Stimulated activated CD8-positive, alpha-beta memory T cell treated with anti-CD3 and anti-CD28 coated beads, Interleukin-12 subunit alpha, Interleukin-12 subunit beta, amount 100 ng/mL, for 24 hours (primary cell): Measurements from ENCODE around the gene NAALADL2.
"Not testable (repeated sequence)": the region's sequence is repeated elsewhere in the genome, so short reads cannot be mapped to it uniquely, and the experiment has no call there.

ENCODE experiments used
- DNase-seq: peaks from one replicate; pipeline ENCODE4 v3.0.0-alpha.2; 2020; ENCODE audit errors: extremely low read depth

The NAALADL2 gene

DNA sequence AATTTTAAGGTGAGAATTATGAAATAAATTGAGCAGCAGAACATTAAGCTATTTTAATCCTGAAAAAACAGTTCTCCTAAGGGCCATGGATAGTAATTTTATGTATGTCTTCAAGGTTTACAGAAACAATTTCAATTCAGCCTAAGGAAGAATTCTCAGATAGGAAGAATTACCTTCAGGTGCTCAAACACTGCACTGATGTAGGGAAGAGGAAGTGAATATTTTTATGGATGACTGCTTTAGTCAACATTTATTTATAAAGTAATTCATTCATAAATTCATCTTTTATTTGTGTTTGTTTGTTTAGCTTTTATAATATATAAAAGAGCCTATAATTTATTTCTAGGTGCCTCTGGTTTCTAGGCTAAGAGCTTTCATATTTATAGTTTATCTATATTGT is 620.7 kb downstream of the NAALADL2 start:
- DNase-seq: no peak

DNA sequence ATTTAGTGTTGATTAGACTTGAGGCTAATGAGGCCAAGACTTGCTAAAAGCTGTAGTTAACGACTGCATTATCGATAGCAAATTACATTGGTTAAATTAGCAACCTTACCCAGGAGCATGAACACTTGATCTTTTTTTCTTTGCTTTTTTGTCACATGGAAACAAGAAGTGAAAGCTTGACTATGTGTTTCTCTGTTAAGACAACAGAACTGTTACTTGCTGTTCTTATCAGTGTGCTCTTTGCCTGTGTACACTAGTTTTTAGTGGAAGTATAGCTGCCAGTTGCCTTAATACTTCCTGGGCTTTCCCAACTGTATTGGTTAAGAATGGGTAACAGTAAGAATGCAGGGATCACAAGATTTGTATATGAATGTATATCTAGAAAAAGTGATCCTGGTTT is 625.5 kb downstream of the NAALADL2 start:
- DNase-seq: no peak

DNA sequence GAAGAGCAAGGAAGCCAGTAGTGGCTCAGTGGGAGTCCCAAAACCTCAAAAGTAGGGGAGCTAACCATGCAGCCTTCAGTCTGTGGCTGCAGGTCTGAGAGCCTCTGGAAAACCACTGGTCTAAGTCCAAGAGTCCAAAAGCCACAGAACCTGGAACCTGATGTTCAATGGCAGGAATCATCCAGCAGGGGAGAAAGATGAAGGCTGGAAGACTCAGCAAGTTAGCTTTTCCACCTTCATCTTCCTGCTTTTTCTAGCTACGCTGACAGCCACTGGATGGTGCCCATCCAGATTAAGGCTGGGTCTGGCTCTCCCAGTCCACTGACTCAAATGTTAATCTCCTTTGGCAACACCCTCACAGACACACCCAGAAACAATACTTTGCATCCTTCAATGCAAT is 626.3 kb downstream of the NAALADL2 start:
- no peak for DNase-seq

DNA sequence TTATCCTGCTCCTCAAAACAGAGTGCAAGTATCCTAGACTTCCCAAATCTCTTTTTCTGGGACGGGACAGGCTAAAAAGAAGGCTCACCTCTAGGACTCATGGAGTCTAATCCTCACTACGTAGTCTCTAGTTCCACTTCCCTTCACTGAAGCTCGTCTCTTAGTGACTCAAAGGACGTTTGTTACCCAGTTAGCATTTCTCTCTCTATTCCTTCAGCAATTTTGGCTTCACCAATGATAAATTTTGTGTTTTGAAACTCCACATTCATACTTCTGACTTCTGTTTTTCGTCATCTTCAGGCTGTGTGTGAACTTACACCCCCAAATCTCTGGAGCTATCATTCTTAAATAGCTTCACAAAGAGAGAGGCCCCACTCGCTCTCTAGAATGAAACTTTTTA is 627.1 kb downstream of the NAALADL2 start:
- no peak for DNase-seq

DNA sequence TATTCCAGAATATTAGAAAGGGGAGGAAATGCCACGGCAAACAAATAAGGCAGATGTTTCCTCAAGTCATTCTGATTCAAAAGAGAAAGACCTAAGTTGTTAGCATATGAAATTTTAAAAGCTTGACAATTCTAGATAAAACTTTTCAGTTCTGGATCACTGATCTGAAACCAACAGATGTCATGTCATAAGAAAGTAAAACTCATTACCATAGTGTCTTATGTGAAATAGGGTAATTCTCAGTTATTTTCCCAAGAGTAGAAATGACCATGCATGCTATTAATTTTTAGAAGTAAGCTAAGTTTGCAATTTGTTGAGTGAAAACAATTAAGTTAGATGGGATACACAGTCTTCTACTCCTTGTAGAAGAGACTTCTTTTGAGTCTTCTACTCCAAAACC is 630.3 kb downstream of the NAALADL2 start:
- no peak for DNase-seq

DNA sequence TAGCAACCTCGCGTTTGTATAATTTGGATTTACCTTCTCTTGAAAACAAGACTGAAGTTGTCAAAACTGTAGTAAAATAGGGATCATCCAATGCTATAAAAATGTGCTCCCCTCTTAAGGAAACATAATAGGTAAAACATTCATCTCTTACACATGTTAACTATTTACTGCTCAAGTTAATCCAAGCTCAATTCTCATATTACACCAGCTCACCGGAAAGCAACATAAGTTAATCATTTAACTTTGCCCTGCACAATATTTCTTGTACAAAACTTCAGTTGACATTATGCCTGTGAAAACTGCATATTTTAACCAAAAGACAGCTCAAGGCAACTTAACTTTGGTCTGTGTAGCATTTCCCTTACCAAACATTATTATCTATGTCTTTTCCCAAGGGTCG is 634.2 kb downstream of the NAALADL2 start:
- no peak for DNase-seq

DNA sequence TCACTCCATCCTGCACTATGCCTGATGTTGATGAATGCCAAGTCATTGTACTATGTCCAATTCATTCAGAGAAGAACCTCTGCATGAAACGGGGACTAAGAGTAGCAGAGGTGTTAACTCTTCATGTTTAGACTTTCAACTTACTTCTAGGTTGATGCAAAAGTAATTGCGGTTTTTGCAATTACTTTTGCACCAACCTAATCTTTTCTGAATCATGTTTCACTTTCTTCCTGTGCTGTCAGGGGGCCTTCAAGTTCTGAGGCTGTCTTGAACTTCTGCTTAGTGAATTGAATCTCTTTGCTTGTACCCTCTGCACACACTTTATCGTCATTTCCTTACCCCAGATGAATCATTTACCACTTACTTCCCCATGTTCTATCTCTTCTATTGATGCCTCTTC is 636.2 kb downstream of the NAALADL2 start:
- no peak for DNase-seq

DNA sequence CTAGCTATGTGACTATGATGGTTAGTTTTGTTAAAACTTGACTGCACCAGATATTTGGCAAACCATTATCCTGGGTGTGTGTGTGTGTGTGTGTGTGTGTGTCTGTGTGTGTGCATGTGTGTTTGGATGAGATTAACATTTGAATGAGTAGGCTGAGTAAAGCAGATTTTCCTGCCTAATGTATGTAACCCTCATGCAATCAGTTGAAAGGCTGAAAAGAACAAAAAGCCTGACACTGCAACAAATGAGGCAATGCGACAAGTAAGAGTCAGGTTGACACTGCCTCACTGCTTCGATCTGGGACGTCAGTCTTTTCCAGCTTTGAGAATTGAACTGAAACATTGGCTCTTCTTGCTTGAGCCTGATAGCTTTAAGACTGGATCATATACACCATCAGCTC is 643.0 kb downstream of the NAALADL2 start:
- no peak for DNase-seq

DNA sequence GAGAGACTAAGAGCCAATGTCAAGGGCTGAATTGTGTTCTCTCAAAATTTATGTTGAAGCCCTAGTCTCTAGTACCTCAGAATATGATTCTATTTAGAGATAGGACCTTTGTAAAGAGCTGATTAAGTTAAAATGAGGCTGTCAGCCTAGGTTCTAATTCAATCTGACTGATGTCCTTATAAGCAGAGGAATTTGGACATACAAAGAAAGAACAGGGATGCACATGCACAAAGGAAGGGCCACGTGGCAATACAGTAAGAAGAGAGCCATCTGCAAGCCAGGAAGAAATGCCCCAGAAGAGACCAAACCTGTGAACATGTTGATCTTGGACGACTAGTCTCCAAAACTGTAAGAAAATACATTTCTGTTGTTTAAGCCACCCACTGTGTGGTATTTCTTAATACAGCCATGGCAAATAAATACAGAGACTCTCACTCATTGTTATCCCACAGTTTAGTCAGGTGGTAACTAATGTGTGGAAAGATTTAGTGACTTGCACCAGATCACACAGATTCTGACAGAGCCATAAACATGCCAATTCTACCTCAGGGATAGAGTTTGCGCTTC is 652.2 kb downstream of the NAALADL2 start:
- DNase-seq: no peak

DNA sequence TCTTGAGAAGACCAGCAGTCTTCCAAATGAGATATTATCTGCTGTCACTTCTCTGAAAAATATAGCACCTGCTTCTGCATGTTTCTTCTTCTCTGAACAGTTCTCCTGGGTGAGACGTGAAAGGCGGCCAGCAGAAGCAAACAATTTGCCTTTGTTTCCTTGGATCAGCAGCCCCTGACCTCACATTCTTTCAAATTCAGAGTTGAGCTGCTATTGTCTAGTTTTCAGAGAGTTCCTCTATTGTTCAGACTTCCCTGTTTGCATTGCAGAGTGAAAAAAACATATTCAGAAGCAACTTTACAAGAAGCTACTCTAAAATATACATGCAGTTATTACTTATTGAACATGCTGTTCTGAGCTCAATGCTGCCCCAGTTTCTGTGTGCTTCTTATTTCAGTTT is 653.6 kb downstream of the NAALADL2 start:
- no peak for DNase-seq

DNA sequence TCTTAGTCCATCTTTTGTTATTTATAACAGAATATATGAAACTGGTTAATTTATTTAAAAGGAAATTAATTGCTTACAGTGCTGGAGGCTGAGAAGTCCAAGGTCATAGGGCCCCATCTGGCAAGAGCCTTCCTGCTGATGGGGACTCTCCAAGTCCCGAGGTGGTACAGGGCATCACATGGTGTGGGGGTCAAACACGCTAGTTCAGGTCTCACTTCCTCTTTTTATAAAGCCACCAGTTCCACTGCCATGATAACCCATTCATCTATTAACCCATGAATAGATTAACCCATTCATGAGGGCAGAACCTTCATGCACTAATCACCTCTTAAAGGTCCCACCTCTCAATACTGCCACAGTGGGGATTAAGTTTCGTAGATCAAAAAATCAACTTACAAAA is 659.3 kb downstream of the NAALADL2 start:
- DNase-seq: no peak

DNA sequence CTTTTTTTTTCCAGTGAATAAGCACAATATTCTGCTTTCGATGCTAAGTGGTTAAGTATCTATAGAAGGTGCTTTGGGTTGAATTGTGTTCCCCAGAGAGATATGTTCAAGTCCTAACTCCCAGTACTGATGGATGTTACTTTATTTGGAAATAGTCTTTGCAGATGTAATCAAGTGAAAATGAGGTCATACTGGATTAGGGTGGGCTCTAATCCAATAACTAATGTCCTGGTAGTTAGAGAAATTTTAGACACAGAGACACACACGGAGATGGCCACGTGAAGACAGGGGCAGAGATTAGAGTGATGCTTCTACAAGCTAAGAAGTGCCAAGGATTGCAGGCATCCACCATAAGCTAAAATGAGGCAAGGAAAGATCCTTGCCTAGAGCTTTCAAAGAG is 662.3 kb downstream of the NAALADL2 start:
- no peak for DNase-seq

DNA sequence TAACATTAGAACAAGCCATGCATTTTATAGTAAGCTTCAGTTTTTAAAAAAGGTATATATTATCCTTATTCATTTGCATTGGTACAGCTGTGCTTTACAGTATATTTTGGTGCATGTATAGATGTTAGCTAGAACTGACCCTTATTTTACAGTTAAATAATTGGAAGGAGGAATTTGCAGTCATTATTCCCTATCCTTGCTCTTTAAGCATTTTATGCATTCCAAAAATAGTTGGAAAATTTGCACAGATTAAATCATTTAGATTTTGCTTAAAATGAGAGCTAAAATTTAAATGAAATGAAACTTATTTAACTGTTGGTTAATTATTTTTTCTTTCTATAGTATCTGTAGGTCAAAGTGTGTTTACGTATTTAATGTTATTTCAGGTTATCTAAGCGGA is 667.1 kb downstream of the NAALADL2 start:
- DNase-seq: no peak

DNA sequence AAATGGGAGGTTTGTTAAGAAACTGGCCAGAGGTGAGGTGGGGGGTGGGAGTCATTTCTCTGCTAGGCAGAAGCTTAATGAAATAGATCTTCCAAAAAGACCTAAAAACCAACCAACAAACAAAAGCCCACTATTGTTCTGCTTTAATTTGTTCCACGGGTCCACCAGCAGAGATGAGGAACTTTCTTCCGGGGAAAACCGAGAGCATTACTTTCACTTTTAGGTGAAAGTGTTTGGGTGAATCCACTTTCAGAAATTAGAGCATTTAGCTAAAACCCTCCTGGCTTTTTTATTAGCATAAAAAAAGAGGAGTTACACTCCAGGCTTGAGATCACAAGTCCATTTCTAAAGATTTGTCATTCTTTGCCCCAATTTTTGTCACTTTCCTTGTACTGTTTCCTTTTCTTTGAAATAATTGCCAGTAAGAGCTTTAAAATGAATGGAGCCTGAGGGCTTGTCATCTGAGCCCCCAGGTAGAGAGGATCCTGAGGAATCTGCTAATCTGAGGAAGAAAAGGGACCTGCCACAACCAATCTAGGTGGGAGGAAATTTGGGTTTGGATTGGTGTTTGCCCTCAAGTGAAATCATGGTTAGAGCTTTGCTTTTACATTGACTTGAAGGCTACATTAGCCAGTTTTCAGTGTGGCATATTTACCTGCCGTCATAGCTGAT is 667.6 kb downstream of the NAALADL2 start:
- DNase-seq: no peak

DNA sequence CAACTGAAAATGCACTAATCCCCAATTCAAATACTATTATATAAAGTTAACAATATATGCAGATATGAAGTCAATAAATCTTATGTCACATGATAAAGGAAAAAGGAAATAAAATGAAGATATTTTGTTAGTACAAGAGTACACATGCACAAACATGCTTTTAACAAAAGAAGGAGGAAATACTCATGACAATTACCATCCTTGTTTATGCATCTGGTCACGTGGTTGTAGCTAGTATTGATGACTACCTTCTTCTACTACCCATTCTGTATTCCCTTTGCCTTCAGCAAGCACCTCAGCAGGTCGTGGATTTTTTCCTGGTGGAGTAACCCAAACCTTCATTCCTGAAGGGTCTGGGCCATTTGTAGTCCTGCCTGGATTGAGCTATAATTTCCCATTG is 669.6 kb downstream of the NAALADL2 start:
- DNase-seq: not testable (repeated sequence)

DNA sequence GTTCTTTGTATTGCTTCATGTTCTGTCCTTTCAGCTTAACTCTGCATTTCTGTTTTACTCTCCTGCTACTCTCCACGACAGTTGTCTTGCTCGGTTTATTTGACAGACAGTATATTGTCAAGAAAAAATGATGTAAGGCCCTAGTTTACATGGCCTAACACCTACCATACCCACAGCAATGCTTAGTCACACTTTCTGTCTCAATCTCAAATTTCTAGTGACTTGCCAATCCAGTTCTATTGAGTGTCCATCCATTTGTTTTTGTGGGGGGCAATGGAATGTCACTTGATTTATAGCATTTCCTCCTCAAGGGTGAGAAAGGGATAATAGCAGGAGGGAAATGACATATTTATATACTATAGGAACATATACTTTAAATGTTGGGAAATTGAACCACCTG is 676.2 kb downstream of the NAALADL2 start:
- no peak for DNase-seq

DNA sequence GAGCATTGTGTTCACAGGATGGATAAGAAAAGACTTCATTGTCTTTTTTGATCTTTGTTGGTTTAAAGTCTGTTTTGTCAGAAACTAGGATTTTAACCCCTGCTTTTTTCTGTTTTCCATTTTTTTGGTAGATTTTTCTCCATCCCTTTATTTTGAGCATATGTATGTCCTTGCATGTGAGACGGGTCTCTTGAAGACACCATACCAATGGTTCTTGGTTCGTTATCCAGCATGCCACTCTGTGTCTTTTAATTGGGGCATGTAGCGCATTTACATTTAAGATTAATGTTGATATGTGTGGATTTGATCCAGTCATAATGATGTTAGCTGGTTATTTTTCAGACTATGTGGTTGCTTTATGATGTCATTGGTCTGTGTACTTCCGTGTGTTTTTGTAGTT is 687.0 kb downstream of the NAALADL2 start:
- no peak for DNase-seq

DNA sequence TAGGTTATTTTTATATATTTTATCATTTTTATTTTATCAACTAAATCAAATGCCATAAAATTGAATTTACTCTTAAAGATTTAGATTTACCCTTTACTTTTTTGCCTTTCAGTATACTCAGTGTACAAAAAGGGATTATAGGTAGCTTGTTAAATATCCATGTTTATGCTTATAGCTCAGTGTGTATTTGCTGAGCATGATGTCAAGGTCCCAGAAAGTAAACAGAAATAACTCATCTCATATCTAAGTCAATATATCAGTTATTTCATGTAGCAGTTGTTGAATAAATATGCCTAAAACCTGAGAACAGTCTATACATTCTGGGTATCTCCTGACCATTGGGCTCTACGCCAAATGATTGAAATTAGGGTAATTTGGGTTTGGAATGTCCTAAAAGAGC is 693.8 kb downstream of the NAALADL2 start:
- no peak for DNase-seq

DNA sequence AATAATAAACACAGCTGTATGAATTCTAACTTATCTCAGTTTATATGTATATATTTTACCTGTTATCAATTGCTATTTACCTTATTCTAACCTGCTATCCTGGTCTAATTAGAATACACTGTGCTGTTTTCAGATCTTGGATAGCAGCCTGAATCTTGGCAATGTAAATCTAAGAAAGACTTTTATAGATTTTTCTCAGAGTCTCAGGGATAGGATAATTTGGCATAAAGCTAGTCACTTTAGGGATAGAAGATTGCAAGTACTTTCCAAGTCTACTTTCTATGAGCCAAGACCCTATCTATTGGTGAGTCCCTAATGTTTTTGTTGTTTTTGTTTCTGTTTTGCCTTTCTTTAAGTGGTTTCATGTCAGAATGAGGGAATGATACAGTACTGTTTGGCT is 695.7 kb downstream of the NAALADL2 start:
- no peak for DNase-seq

DNA sequence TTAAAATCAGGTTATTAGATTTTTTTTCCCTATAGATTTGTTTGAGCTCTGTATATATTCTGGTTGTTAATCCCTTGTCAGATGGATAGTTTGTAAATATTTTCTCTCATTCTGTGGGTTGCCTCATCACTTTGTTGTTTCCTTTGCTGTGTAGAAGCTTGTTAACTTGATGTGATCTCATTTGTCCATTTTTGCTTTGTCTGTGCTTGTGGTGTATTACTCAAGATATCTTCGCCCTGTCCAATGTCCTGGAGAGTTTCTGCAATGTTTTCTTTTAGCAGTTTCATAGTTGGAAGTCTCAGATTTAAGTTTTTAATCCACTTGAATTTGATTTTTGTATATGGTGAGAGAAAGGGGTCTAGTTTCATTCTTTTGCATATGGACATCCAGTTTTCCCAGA is 699.1 kb downstream of the NAALADL2 start:
- no peak for DNase-seq

DNA sequence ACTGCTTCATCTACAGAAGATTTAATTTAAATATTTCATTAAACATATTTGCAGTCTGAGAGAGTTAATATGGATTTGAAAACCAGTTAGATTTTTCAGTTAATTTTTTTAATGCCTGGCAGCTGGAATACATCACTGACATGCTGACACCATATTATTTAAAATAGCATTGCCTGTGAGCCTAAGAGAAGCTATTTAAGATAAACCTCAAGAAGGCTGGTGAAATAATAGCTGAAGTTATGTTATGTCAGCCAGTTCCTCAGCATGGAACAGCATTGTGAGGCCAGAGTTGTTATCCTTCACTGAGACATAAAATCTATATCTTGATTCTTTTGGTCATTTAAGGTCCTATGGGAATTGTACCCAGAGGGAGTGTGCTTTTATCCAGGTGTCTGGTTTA is 705.2 kb downstream of the NAALADL2 start:
- no peak for DNase-seq

DNA sequence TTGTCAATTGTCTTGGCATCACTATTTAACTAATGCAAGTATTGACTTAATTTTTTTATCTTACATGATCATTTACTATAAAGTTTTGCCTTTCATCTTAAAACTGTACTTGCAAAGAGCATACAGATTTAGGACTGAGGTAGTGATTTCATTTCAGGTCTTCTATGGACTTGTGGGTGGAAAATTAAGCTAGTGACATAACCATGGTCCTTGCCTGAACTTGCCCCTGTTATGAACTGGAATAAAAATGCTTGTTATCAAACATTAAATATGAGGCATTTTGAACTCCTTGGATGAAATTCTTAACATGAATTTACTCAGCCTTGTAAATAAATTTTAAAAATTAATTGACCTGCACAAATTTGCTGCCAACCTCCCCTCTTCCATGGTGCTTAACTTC is 712.0 kb downstream of the NAALADL2 start:
- no peak for DNase-seq

DNA sequence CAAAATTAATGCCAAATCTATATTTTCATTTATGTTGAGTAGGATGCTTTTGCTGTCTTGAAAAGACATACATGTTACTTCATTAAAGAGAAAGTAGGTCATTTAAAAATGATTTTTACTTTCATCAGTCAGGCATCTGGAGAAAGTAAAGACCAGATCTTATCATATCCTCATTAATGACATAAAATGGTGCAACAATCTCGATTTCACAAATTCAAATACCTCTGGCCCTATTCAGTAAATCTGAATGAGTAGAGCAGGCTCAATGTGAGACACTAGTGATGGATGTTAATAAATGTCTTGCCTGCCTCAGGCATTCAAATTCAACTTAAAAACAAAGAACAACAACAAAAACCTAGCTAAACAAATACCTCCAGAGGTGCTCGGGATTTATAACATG is 714.1 kb downstream of the NAALADL2 start:
- DNase-seq: no peak

DNA sequence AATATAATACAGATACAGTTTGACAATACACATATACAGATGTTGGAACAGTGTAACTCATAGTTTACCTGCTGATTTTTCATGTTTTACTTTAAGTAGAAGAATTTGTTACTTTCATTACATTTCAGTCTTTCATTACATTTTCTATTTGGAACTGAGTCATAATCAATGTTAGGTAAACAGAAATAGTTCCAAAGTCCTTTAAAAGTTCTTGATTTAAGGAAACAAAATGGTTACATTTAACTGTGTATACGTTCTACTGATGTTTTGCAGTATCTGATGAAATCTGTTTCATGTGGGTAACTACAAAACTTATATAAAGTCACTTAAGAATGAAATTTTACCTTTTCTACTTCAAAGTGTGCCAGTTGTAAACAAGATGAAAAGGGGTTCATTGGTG is 721.2 kb downstream of the NAALADL2 start:
- DNase-seq: no peak
